Thymus (tissue), 11 donors: ENCODE data around the gene TOR1AIP2. TPM values are rescaled to one million over a fixed set of nuclear protein-coding genes. Genes with fewer than 3 reads are reported as not detected.
"Not testable (repeated sequence)": the region's sequence is repeated elsewhere in the genome, so short reads cannot be mapped to it uniquely, and the experiment has no call there.

ENCODE experiments used
- DNase-seq, 9 donors: peaks; one replicate each; pipeline ENCODE4 v3.0.0-alpha.2; 2013; ENCODE audit warnings: low spot score in 9 of 9, low read depth in 6 of 9, missing footprints in 1 of 9
- H3K27ac ChIP-seq, 2 donors: one replicate each; pipeline ENCODE4 v1.5.1; 2013; ENCODE audit warnings: control low read depth in 1 of 2, low read depth in 1 of 2, low read length in 1 of 2, mild to moderate bottlenecking in 1 of 2, moderate library complexity in 1 of 2
- H3K27me3 ChIP-seq, 2 donors: one replicate each; pipeline ENCODE4 v1.5.1; 2013; ENCODE audit warnings: low read length in 1 of 2; ENCODE audit not compliant: control insufficient read depth in 2 of 2, insufficient read depth in 1 of 2
- H3K36me3 ChIP-seq, 2 donors: one replicate each; pipeline ENCODE4 v1.5.1; 2013; ENCODE audit warnings: low read length in 1 of 2, mild to moderate bottlenecking in 1 of 2, moderate library complexity in 1 of 2; ENCODE audit not compliant: control insufficient read depth in 2 of 2, insufficient read depth in 2 of 2
- H3K4me1 ChIP-seq, 2 donors: one replicate each; pipeline ENCODE4 v1.5.1; 2013; ENCODE audit warnings: low read length in 2 of 2; ENCODE audit not compliant: control insufficient read depth in 2 of 2, insufficient read depth in 2 of 2
- H3K4me3 ChIP-seq, 2 donors: one replicate each; pipeline ENCODE4 v1.5.1; 2013; ENCODE audit warnings: low read length in 2 of 2, control low read depth in 1 of 2, mild to moderate bottlenecking in 1 of 2
- H3K9me3 ChIP-seq, 2 donors: one replicate each; pipeline ENCODE4 v1.5.1; 2013; ENCODE audit warnings: low read length in 1 of 2, mild to moderate bottlenecking in 1 of 2; ENCODE audit not compliant: control insufficient read depth in 2 of 2, insufficient read depth in 1 of 2
- WGBS: extraction: QIAGEN DNeasy Blood & Tissue Kit; methylation state at CpG from one replicate; pipeline ENCODE4 v1.1.7; 2013; 5-methylcytosine and 5-hydroxymethylcytosine counted together
- polyA plus RNA-seq: library from polyadenylated mRNA; stranded (reverse); fragments of 200-250 nt; gene quantifications from one replicate; pipeline ENCODE4 v1.2.3, GENCODE V29; 2013
- total RNA-seq: library from RNA; stranded (reverse); fragments of 120-200 nt; gene quantifications from one replicate; pipeline ENCODE4 v1.2.4, GENCODE V29; 2013
- donor health status: healthy.

TOR1AIP2 gene
- total and polyA plus RNA-seq, 2 donors: 13.8 to 20.0 TPM

DNA sequence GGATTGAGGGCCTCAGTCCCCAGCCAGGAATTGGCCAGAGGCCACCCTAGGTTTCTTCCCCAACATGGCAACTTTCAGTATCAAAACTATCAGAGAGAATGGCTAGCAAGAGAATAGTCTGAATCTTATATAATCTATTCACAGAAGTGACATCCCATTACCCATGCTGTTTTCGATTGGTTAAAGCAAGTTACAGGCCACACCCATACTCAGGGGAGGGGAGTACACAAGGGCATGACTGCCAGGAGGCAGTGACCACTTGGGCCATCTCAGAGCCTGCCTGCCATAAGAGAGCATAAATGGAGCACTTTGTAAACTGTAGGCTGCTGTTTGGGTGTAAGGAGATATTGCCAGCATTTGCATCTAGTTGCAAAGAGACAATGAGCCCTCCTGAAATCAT is 69.1 kb downstream of the TOR1AIP2 start:
- DNase-seq: no peak
- WGBS: 97% methylated on average over 1 of the region's 1 CpG
- Histone ChIP-seq H3K36me3 (no peaks in the 10 kb centered on the region), H3K4me3 (no peak overlapping the region), H3K27ac (no peak overlapping the region), H3K27me3 (peaks cover 0 to 25% of the 10 kb centered on the region in 2 donors), H3K9me3 (peaks cover 0 to 3% of the 10 kb centered on the region in 2 donors), H3K4me1 (peaks cover 0 to 20% of the 10 kb centered on the region in 2 donors)

DNA sequence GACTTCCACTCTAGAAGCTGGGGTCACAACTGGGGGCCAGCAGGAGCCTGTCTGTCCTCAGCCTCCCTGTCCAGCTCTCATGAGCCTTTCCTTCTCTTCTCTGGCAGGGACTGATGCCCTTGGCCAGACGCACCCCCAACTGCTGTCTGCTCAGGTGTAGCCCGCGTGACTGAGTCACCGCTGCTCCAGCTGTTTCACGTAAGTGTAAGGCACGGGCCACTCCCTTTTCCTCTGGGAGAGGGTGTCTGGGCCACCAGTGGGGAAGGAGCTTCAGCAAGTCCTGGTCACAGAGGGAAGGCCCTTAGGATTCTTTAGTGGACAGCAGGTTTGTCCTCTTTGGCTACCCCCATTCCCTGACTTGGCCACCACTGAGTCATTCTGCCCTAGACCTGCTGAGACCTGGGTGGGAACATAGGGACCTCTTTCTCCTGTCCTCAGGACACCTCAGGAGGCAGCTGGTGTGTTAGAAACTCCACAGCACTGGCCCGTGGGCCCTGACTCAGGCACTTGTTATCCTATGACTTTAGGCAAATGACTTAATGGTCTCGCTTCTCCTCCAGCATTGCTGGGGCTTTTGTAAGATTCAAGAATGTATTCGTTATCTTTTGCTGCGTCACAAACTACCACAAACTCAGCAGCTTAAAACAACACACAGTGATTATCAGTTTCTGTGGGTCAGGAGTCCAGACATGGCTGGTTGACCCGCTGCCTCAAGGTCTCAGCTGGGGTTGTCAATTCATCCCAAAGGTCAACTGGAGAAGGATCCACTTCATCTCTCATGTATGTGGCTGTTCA is 69.7 kb downstream of the TOR1AIP2 start:
- H3K36me3 ChIP-seq: no peaks in the 10 kb centered on the region
- WGBS: 95% methylated on average over 11 of the region's 11 CpGs

DNA sequence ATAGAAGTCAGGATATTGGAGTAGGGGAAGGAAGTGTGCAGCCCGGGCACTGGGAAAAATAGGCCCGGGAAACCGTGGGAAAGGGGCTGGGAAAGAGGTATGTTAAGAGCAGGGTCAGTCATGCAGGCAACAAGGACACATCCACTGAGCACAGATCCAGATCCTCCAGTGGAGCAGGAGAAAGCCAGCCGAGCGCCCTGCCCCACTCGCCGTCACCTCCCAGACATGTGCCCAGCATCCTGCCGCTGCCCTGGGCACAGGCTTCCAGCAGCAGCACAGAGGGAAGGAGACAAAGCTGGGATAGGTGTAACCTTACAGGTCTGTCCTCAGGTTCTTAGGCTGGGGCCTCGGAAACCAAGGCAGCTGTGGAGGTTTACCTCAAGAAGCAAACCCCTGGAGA is 70.3 kb downstream of the TOR1AIP2 start:
- peaks cover 0 to 3% of the 10 kb centered on the region in 2 donors for H3K9me3 ChIP-seq
- H3K36me3 ChIP-seq: no peaks in the 10 kb centered on the region
- peaks cover 0 to 15% of the 10 kb centered on the region in 2 donors for H3K27me3 ChIP-seq
- DNase-seq: no peak
- 92% methylated on average over 9 of the region's 9 CpGs for WGBS
- no peak overlapping the region for H3K27ac ChIP-seq
- H3K4me1 ChIP-seq: peaks cover 0 to 20% of the 10 kb centered on the region in 2 donors
- H3K4me3 ChIP-seq: no peak overlapping the region

More for the DNA sequence above, 69.7 kb downstream of the TOR1AIP2 start:
- H3K27me3 ChIP-seq: peaks cover 0 to 20% of the 10 kb centered on the region in 2 donors
- H3K4me3 ChIP-seq: no peak overlapping the region
- no peak overlapping the region for H3K27ac ChIP-seq
- H3K4me1 ChIP-seq: peaks cover 0 to 20% of the 10 kb centered on the region in 2 donors
- DNase-seq: no peak
- H3K9me3 ChIP-seq: peaks cover 0 to 3% of the 10 kb centered on the region in 2 donors

DNA sequence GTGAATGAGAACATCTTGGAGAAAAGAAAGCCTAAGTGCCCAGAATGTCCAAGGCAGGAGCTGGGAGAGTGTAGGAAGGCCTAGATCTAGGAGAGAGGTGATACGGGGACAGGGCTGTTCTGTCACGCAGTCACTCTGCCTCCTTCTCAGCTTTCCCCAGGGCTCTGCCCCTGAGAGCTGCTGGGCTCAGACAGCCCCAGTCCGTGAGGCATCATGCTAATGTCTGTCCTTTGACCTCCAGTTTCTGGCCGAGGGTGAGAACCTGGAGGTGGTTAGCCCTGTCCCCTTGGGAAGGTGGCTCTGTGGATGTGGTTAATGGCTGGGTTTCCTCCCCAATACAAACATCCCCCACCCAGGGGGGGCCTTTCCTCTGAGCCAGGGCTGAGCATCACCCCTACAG is 71.3 kb downstream of the TOR1AIP2 start:
- WGBS: 79% methylated on average over 4 of the region's 4 CpGs
- no peaks in the 10 kb centered on the region for H3K36me3 ChIP-seq
- H3K27me3 ChIP-seq: peaks cover 0 to 15% of the 10 kb centered on the region in 2 donors
- no peak overlapping the region for H3K27ac ChIP-seq
- peaks cover 0 to 3% of the 10 kb centered on the region in 2 donors for H3K9me3 ChIP-seq
- H3K4me1 ChIP-seq: peaks cover 0 to 17% of the 10 kb centered on the region in 2 donors
- no peak for DNase-seq
- H3K4me3 ChIP-seq: no peak overlapping the region

DNA sequence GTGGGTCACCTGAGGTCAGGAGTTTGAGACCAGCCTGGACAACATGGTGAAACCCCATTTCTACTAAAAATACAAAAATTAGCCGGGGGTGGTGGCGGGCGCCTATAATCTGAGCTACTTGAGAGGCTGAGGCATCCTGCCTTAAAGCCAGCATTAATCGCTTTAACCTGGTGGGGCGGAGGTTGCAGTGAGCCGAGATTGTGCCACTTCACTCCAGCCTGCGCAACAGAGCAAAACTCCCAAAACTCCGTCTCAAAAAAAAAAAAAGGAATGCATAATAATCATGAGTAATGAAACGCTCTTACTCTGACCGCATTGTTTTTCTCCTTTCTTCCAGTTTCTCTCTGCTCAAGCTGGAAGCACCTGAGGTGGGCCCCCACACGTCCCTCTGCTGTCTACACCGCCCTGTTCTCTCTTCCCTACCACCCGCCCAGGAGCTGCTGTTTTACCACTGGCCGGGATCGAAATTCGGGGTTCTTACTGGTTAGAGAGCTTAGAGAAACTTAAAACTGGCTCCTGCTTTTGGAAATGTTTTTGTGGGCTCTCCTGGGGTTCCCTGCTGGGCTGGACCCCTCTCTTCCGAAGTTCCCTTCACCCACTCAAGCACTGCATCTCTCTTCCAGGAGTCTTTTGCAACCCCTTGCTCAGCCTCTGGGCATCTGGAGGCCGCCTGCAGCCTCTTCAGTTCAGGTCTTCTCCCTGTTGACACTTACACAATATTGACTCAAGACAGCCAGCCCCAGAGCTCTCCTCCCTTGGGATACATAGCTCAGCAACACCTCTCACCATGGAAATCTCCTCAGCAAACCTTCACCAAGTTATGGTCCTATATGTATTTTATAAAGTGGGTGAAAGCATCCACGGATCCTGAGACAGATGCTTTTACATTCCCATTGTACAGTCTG is 72.1 kb downstream of the TOR1AIP2 start:
- peaks cover 0 to 3% of the 10 kb centered on the region in 2 donors for H3K9me3 ChIP-seq
- H3K4me1 ChIP-seq: peaks cover 0 to 10% of the 10 kb centered on the region in 2 donors
- DNase-seq: no peak
- WGBS: 97% methylated on average over 19 of the region's 19 CpGs
- H3K4me3 ChIP-seq: no peak overlapping the region
- H3K36me3 ChIP-seq: no peaks in the 10 kb centered on the region
- no peak overlapping the region for H3K27ac ChIP-seq
- H3K27me3 ChIP-seq: peaks cover 0 to 15% of the 10 kb centered on the region in 2 donors

DNA sequence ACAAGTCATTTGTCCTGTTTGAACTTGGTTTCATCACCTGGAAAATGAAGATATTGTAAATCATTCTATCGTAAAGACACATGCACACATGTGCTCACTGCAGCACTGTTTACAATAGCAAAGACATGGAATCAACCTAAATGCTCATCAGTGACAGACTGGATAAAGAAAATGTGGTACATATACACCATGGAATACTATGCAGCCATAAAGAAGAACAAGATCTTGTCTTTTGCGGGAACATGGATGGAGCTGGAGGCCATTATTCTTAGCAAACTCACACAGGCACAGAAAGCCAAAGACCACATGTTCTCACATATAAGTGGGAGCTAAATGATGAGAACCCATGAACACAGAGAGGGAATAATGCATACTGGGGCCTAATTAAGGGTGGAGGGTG is 73.2 kb downstream of the TOR1AIP2 start:
- not testable (repeated sequence) for H3K4me1 ChIP-seq, H3K9me3 ChIP-seq, DNase-seq, H3K4me3 ChIP-seq, H3K27me3 ChIP-seq, H3K27ac ChIP-seq, H3K36me3 ChIP-seq
- WGBS: 98% methylated on average over 2 of the region's 2 CpGs

DNA sequence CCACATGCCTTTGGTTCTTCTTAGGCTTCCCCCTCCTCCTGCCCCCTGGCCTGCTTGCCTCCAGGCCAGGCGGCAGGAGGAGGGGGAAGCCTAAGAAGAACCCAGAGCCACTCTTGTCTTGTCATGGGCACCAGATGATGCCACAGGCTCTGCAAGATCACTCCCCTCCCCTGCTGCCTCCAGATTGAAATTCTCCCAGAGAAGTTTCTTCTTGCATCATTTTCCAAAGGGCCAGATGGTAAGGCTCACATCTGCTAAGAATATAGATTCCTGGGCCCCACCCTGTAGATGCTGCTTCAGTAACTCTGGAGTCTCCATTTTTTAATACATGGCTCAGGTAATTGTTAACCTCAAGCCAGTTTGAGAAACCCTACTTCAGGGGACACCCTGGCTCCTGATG is 73.7 kb downstream of the TOR1AIP2 start:
- Histone ChIP-seq H3K27me3 (peaks cover 0 to 5% of the 10 kb centered on the region in 2 donors), H3K4me3 (no peak overlapping the region), H3K36me3 (no peaks in the 10 kb centered on the region), H3K4me1 (peaks cover 0 to 3% of the 10 kb centered on the region in 2 donors), H3K9me3 (peaks cover 0 to 3% of the 10 kb centered on the region in 2 donors), H3K27ac (no peak overlapping the region)
- DNase-seq: no peak
- 95% methylated on average over 1 of the region's 1 CpG for WGBS

DNA sequence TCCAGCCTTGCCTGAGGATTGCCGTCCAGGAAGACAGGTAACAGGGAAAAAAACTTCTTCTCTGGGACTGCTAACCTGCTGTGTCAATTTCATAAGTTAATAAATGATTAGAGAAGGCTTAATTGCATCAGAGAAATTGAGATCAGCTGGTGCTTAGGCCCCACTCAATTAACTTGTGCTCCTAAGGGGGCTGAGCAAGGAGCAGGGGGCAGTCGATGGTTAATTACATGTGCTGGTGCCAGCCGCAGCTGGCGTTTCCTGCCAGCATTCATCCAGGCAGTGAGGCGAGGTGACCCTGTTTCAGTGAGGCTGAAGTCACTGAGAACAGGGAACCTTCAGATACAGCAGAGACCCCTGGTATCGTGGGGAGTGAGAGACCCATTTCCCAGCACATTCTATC is 74.5 kb downstream of the TOR1AIP2 start:
- WGBS: 45% methylated on average over 6 of the region's 6 CpGs
- H3K4me1 ChIP-seq: peaks cover 0 to 3% of the 10 kb centered on the region in 2 donors
- peaks cover 0 to under 1% of the 10 kb centered on the region in 2 donors for H3K9me3 ChIP-seq
- H3K36me3 ChIP-seq: no peaks in the 10 kb centered on the region
- H3K27ac ChIP-seq: no peak overlapping the region
- peaks cover 0 to 5% of the 10 kb centered on the region in 2 donors for H3K27me3 ChIP-seq
- no peak overlapping the region for H3K4me3 ChIP-seq
- DNase-seq: no peak

DNA sequence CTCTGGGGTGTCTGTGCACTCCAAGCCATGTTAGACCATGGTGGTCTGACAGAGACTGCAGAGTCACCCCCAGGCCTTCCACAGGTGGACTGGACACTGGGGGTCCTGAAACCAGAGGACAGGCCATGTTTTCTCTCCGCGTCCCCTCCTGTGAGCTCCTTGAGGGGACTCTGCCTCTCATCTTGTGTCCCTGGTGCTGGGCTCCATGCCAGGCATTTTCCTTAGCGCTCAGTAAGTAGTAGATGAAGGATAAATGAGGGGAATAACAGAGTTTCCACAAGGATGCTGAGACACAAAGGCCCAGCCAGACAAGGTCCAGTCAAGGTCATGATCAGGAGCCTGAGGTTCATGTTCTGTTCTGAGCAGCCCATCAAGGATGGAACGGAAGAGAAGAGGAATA is 77.1 kb downstream of the TOR1AIP2 start:
- H3K4me3 ChIP-seq: no peak overlapping the region
- DNase-seq: no peak
- no peaks in the 10 kb centered on the region for H3K36me3 ChIP-seq
- no peak overlapping the region for H3K27ac ChIP-seq
- peaks cover 0 to 8% of the 10 kb centered on the region in 2 donors for H3K27me3 ChIP-seq
- H3K9me3 ChIP-seq: no peaks in the 10 kb centered on the region
- 96% methylated on average over 4 of the region's 4 CpGs for WGBS
- H3K4me1 ChIP-seq: peaks cover 0 to 3% of the 10 kb centered on the region in 2 donors
